Gastroesophageal sphincter (tissue), 4 donors: ENCODE results near the gene SLC27A1. TPM values are rescaled to one million over a fixed set of nuclear protein-coding genes. Genes with fewer than 3 reads are reported as not detected.

Experiments used
- ATAC-seq: fragments of 150-250 bp; one replicate; pipeline ENCODE4 v1.9.1; 2016; ENCODE audit warnings: mild to moderate bottlenecking, moderate library complexity
- H3K27ac ChIP-seq, 4 donors: fragments of 200-600 bp; sonication (generic) in 3 of 4; 1 replicate in 3 of 4; 2 replicates in 1 of 4; pipeline ENCODE4 v1.5.1; 2016 to 2019
- H3K27me3 ChIP-seq: fragments of 200-600 bp; sonication (generic); one replicate; pipeline ENCODE4 v1.5.1; 2019
- H3K36me3 ChIP-seq, 2 donors: fragments of 200-600 bp; sonication (generic); one replicate each; pipeline ENCODE4 v1.5.1; 2019; ENCODE audit warnings: control low read depth in 1 of 2
- H3K4me1 ChIP-seq, 3 donors: fragments of 200-600 bp; sonication (generic); 1 replicate in 2 of 3; 2 replicates in 1 of 3; pipeline ENCODE4 v1.5.1; 2016 to 2019; ENCODE audit warnings: control low read depth in 2 of 3
- H3K4me3 ChIP-seq, 2 donors: fragments of 200-600 bp; sonication (generic); one replicate each; pipeline ENCODE4 v1.5.1; 2019; ENCODE audit warnings: mild to moderate bottlenecking in 1 of 2, moderate library complexity in 1 of 2
- H3K9me3 ChIP-seq, 3 donors: fragments of 200-600 bp; sonication (generic); one replicate each; pipeline ENCODE4 v1.5.1; 2017 to 2019; ENCODE audit warnings: control low read depth in 2 of 3
- CTCF ChIP-seq, 4 experiments: fragments of 200-600 bp in 2 of 4; fragments of 450-650 bp in 2 of 4; sonication (generic) in 1 of 4; IDR thresholded peaks; one replicate each; pipeline ENCODE4 v1.5.1; 2017 to 2019; ENCODE audit warnings: antibody characterized with exemption in 4 of 4, mild to moderate bottlenecking in 2 of 4, moderate library complexity in 2 of 4
- EP300 ChIP-seq: sonication (generic); formaldehyde crosslinking; IDR thresholded peaks from one replicate; pipeline ENCODE4 v1.6.1; 2017; ENCODE audit warnings: antibody characterized with exemption, mild to moderate bottlenecking
- POLR2A ChIP-seq, 2 donors: fragments of 450-650 bp; IDR thresholded peaks; one replicate each; pipeline ENCODE4 v1.6.1; 2017; ENCODE audit warnings: antibody characterized with exemption in 2 of 2, mild to moderate bottlenecking in 2 of 2, moderate library complexity in 1 of 2
- POLR2AphosphoS5 ChIP-seq: sonication (generic); formaldehyde crosslinking; IDR thresholded peaks from one replicate; pipeline ENCODE4 v1.6.1; 2017; ENCODE audit warnings: antibody characterized with exemption
- WGBS, 2 donors: methylation state at CpG; one replicate each; pipeline ENCODE4 v1.1.5; 2018; ENCODE audit warnings: low coverage in 1 of 2; 5-methylcytosine and 5-hydroxymethylcytosine counted together
- total RNA-seq, 4 donors: library from RNA; depleted of rRNA; stranded (reverse); fragments of >200 nt; gene quantifications; one replicate each; pipeline ENCODE4 v1.1.0, GENCODE V29; 2016

The SLC27A1 gene
- total RNA-seq, 4 donors from 2014 or later, result 17.1 to 21.3 (median 19.6) TPM

GRCh38 chr19:17538684-17539237 lies 68.4 kb downstream of the SLC27A1 start:
- 5 to 16% methylated on average over 2 to 3 of the region's 13 CpGs for WGBS, 2 donors
- Histone ChIP-seq H3K4me1 (peaks cover 3 to 18% (median 8%) of the 10 kb centered on the region in 3 donors), H3K9me3 (no peaks in the 10 kb centered on the region), H3K27me3 (no peaks in the 10 kb centered on the region), H3K4me3 (peak overlapping the region; percentile 21 to 59), H3K27ac (peak overlapping the region in 3 of 4 donors; percentile 60 to 77 (median 71)), H3K36me3 (no peaks in the 10 kb centered on the region)
- no peak for TF ChIP-seq POLR2AphosphoS5
- no peak for ATAC-seq

- peak in 1 of 2 donors; percentile 28 for TF ChIP-seq POLR2A (IDR thresholded peaks at IDR 0.05)
- peak; percentile 27 for TF ChIP-seq POLR2AphosphoS5
- peak in 3 of 4 experiments; percentile 34 to 78 (median 54) for TF ChIP-seq CTCF (IDR thresholded peaks at IDR 0.05)
- no peak for TF ChIP-seq EP300
- 1% methylated on average over 10 to 28 of the region's 82 CpGs for WGBS, 2 donors
- H3K4me3 ChIP-seq, result peak overlapping the region; percentile 21 to 59
- peaks cover 3 to 18% (median 8%) of the 10 kb centered on the region in 3 donors for H3K4me1 ChIP-seq
- no peaks in the 10 kb centered on the region for H3K27me3 ChIP-seq
- no peaks in the 10 kb centered on the region for H3K9me3 ChIP-seq
- H3K27ac ChIP-seq, result peak overlapping the region in 3 of 4 donors; percentile 60 to 77 (median 71)
- no peaks in the 10 kb centered on the region for H3K36me3 ChIP-seq
- ATAC-seq, result peak; percentile 90
Observed at GRCh38 chr19:17539238-17540117, 69.2 kb downstream of the SLC27A1 start.

GRCh38 chr19:17540174-17540573 lies 69.8 kb downstream of the SLC27A1 start:
- no peak for TF ChIP-seq POLR2AphosphoS5
- Histone ChIP-seq H3K27ac (peak overlapping the region in 3 of 4 donors; percentile 60 to 77 (median 71)), H3K27me3 (no peaks in the 10 kb centered on the region), H3K9me3 (no peaks in the 10 kb centered on the region), H3K4me3 (no peak overlapping the region), H3K4me1 (peaks cover 3 to 18% (median 8%) of the 10 kb centered on the region in 3 donors), H3K36me3 (no peaks in the 10 kb centered on the region)
- no peak for ATAC-seq
- 72 to 75% methylated on average over 3 to 8 of the region's 30 CpGs for WGBS, 2 donors

GRCh38 chr19:17541184-17541759 lies 70.9 kb downstream of the SLC27A1 start:
- 69 to 83% methylated on average over 2 to 4 of the region's 4 CpGs for whole genome bisulfite sequencing, 2 donors

GRCh38 chr19:17542042-17542441 lies 71.7 kb downstream of the SLC27A1 start:
- H3K36me3 ChIP-seq, result no peaks in the 10 kb centered on the region
- no peak for TF ChIP-seq POLR2A (IDR thresholded peaks at IDR 0.05)
- TF ChIP-seq POLR2AphosphoS5, result no peak
- TF ChIP-seq EP300, result no peak
- TF ChIP-seq CTCF (IDR thresholded peaks at IDR 0.05), result no peak
- ATAC-seq, result no peak
- no peak overlapping the region for H3K27ac ChIP-seq
- H3K4me1 ChIP-seq, result peaks cover 3 to 18% (median 8%) of the 10 kb centered on the region in 3 donors
- no peaks in the 10 kb centered on the region for H3K27me3 ChIP-seq
- H3K9me3 ChIP-seq, result no peaks in the 10 kb centered on the region
- H3K4me3 ChIP-seq, result no peak overlapping the region
- WGBS, 2 donors, result 60% methylated on average over 2 of the region's 15 CpGs; no CpG with 5 or more reads in 1 of the 2 donors

More at GRCh38 chr19:17541184-17541759, 70.9 kb downstream of the SLC27A1 start:
- no peak for ATAC-seq
- H3K4me3 ChIP-seq, result no peak overlapping the region
- no peaks in the 10 kb centered on the region for H3K9me3 ChIP-seq
- TF ChIP-seq CTCF (IDR thresholded peaks at IDR 0.05) (no peak), EP300 (no peak), POLR2AphosphoS5 (no peak), POLR2A (IDR thresholded peaks at IDR 0.05) (no peak)
- no peak overlapping the region for H3K27ac ChIP-seq
- no peaks in the 10 kb centered on the region for H3K27me3 ChIP-seq
- H3K36me3 ChIP-seq, result no peaks in the 10 kb centered on the region
- H3K4me1 ChIP-seq, result peaks cover 3 to 18% (median 8%) of the 10 kb centered on the region in 3 donors
